ENCODE data around the gene CHPF.

- TF ChIP-seq GATA3 (IDR thresholded peaks at IDR 0.05; ENCODE audit: low read depth, low read length) (no peak), GATA2 (IDR thresholded peaks at IDR 0.05; ENCODE audit: low read depth, low read length) (no peak)
Observed at GRCh38 chr2:219530048-219530963, 13.3 kb downstream of the CHPF start.

All from SH-SY5Y (cell line).